ENCODE results near the gene SIGLEC11.

The SIGLEC11 gene

GRCh38 chr19:49924004-49924880, 36.7 kb downstream of the SIGLEC11 start (continued):
- TF ChIP-seq ZNF792 (tag by site-specific recombination; IDR thresholded peaks at IDR 0.05) (no peak), ZNF791 (tag by site-specific recombination; IDR thresholded peaks at IDR 0.05) (0 out of 2 replicates have a peak, but pooled peaks have one; percentile 4), YY2 (tag by site-specific recombination; IDR thresholded peaks at IDR 0.05) (no peak), ZNF658 (tag by site-specific recombination; IDR thresholded peaks at IDR 0.05) (no peak)
- TF ChIP-seq, protein P1, sequence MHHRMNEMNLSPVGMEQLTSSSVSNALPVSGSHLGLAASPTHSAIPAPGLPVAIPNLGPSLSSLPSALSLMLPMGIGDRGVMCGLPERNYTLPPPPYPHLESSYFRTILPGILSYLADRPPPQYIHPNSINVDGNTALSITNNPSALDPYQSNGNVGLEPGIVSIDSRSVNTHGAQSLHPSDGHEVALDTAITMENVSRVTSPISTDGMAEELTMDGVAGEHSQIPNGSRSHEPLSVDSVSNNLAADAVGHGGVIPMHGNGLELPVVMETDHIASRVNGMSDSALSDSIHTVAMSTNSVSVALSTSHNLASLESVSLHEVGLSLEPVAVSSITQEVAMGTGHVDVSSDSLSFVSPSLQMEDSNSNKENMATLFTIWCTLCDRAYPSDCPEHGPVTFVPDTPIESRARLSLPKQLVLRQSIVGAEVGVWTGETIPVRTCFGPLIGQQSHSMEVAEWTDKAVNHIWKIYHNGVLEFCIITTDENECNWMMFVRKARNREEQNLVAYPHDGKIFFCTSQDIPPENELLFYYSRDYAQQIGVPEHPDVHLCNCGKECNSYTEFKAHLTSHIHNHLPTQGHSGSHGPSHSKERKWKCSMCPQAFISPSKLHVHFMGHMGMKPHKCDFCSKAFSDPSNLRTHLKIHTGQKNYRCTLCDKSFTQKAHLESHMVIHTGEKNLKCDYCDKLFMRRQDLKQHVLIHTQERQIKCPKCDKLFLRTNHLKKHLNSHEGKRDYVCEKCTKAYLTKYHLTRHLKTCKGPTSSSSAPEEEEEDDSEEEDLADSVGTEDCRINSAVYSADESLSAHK (tag by site-specific recombination; IDR thresholded peaks at IDR 0.05) = peak; percentile 35; the same call in 1 of the 2 replicates

- Histone ChIP-seq H3K4me1 (ENCODE audit: control insufficient read depth, insufficient read depth, low read length) (no peaks in the 10 kb centered on the region; the same call in 1 of the 2 replicates), H3K9me3 (ENCODE audit: control insufficient read depth, insufficient read depth, low read depth, low read length) (no peaks in the 10 kb centered on the region), H3K4me3 (ENCODE audit: low read depth, low read length) (no peak overlapping the region), H3K36me3 (ENCODE audit: control insufficient read depth in 2 of 2, insufficient read depth in 1 of 2, low read length in 2 of 2) (peaks cover 46 to 84% of the 10 kb centered on the region in 2 experiments), H3K27ac (ENCODE audit: extremely low read depth, low read depth, low read length) (peak overlapping the region; percentile 10)
- TF ChIP-seq ZNF398 (tag by site-specific recombination; IDR thresholded peaks at IDR 0.05) (no peak), ZNF776 (tag by site-specific recombination; IDR thresholded peaks at IDR 0.05; ENCODE audit: borderline replicate concordance) (no peak), ZNF544 (tag by site-specific recombination; IDR thresholded peaks at IDR 0.05) (no peak), SCRT1 (tag by site-specific recombination; IDR thresholded peaks at IDR 0.05; ENCODE audit: borderline replicate concordance) (no peak)
- TF ChIP-seq, protein P2, sequence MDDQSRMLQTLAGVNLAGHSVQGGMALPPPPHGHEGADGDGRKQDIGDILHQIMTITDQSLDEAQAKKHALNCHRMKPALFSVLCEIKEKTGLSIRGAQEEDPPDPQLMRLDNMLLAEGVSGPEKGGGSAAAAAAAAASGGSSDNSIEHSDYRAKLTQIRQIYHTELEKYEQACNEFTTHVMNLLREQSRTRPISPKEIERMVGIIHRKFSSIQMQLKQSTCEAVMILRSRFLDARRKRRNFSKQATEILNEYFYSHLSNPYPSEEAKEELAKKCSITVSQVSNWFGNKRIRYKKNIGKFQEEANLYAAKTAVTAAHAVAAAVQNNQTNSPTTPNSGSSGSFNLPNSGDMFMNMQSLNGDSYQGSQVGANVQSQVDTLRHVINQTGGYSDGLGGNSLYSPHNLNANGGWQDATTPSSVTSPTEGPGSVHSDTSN (CRISPR knock-in tag; IDR thresholded peaks at IDR 0.05) = no peak
- ChIA-PET POLR2A (no interaction called here), CTCF (no interaction called here)
Measured at GRCh38 chr19:49923055-49924003, 37.6 kb downstream of the SIGLEC11 start.

DNA sequence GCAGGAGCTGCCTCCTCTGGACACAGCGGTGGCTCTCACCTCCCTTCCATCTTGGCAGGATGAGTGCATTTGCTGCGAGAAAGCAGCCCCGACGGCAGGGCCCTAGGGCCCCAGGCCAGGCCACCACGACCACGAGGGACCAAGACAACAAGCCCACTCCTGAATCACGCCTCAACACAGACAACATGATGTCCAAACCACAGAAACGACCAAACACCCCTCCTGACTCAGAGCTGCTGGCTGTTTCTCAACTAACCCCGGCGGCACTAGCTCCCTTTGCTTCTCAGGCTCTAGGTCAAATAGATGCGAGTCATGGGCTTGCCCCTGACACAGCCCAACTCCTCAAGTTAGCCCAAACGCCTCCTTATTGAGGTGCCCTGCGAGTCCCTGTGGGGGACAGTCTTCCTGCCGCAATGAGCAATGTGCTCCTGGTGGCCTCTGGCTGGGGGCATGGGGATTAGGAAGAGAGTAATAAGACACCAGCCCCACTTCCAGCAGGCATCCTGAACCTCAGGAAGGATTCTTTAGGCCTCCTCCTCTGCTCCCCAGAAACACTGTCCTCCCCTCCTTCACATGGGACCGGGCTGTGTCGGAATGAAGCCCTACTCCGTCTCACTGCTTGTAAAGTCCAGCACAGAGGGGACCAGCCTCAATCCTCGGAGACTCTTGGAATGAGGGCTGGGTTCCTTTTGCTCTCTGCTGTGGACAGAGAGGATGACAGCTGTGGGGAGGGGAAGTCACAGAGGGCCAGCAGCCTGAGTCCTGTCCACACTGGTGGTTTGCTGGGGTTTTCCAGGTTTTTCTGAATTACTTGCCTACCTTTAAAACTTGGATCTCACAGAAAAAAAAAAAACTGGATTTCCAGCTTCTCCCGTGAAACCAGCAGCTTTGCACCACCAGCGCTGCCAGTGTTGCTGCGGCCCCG, 38.8 kb downstream of the SIGLEC11 start:
- Histone ChIP-seq H3K9me3 (ENCODE audit: control insufficient read depth, insufficient read depth, low read depth, low read length) (no peaks in the 10 kb centered on the region), H3K27ac (ENCODE audit: extremely low read depth, low read depth, low read length) (peak overlapping the region; percentile 10; the same call in 1 of the 2 replicates), H3K4me1 (ENCODE audit: control insufficient read depth, insufficient read depth, low read length) (no peaks in the 10 kb centered on the region; the same call in 1 of the 2 replicates), H3K36me3 (ENCODE audit: control insufficient read depth in 2 of 2, insufficient read depth in 1 of 2, low read length in 2 of 2) (peaks cover 54 to 87% of the 10 kb centered on the region in 2 experiments), H3K4me3 (ENCODE audit: low read depth, low read length) (no peak overlapping the region)
- TF ChIP-seq ZNF214 (tag by site-specific recombination; IDR thresholded peaks at IDR 0.05; ENCODE audit: borderline replicate concordance) (no peak), ZNF600 (tag by site-specific recombination; IDR thresholded peaks at IDR 0.05) (peak; percentile 93), GLIS2 (tag by site-specific recombination; IDR thresholded peaks at IDR 0.05) (0 out of 2 replicates have a peak, but pooled peaks have one; percentile 1), IKZF3 (tag by site-specific recombination; IDR thresholded peaks at IDR 0.05) (0 out of 2 replicates have a peak, but pooled peaks have one; percentile 25), ZIC2 (tag by site-specific recombination; IDR thresholded peaks at IDR 0.05) (peak; percentile 14; the same call in 1 of the 2 replicates), GLIS1 (tag by site-specific recombination; IDR thresholded peaks at IDR 0.05) (peak; percentile 69)
- TF ChIP-seq, protein P3, sequence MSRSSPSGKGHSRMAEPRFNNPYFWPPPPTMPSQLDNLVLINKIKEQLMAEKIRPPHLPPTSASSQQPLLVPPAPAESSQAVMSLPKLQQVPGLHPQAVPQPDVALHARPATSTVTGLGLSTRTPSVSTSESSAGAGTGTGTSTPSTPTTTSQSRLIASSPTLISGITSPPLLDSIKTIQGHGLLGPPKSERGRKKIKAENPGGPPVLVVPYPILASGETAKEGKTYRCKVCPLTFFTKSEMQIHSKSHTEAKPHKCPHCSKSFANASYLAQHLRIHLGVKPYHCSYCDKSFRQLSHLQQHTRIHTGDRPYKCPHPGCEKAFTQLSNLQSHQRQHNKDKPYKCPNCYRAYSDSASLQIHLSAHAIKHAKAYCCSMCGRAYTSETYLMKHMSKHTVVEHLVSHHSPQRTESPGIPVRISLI (tag by site-specific recombination; IDR thresholded peaks at IDR 0.05) = no peak
- ChIA-PET POLR2A (interaction anchor here (0.5 to 1.8 kb wide), 8 partner anchors 7 to 34 kb away, joined by 3 to 6 read pairs (median 4); partner anchors contain the start of genes ATF5 and NUP62), CTCF (interaction anchor here (1.1 kb wide), 1 partner anchor 53 kb away, joined by 3 read pairs; no protein-coding TSS in a partner anchor)

All from HEK293 (cell line).